ENCODE measurements around the gene NDUFC2.
"Not testable (repeated sequence)": the region's sequence is repeated elsewhere in the genome, so short reads cannot be mapped to it uniquely, and the experiment has no call there.

NDUFC2 gene

GRCh38 chr11:78079232-78080083 is at the start of gene NDUFC2:
TSS of gene NDUFC2 (minus strand) at chr11:78079862. CDS start at chr11:78079744, 118 bp downstream.
- in situ Hi-C loops (cut with MboI; ENCODE audit: low sequenced_read_pairs), result no loop called here

GRCh38 chr11:78127403-78127802 is 47.7 kb upstream of the NDUFC2 start:
- in situ Hi-C loops (cut with MboI; ENCODE audit: low sequenced_read_pairs), result no loop called here

GRCh38 chr11:78112582-78113275 is 33.1 kb upstream of the NDUFC2 start:
- in situ Hi-C loops (cut with MboI; ENCODE audit: low sequenced_read_pairs), result no loop called here

- in situ Hi-C loops (cut with MboI; ENCODE audit: low sequenced_read_pairs), result no loop called here
Measured at GRCh38 chr11:78111298-78111697, 31.6 kb upstream of the NDUFC2 start.

- in situ Hi-C loops (cut with MboI; ENCODE audit: low sequenced_read_pairs), result no loop called here
Measured at GRCh38 chr11:78110830-78111229, 31.2 kb upstream of the NDUFC2 start.

GRCh38 chr11:78110351-78110750 is 30.7 kb upstream of the NDUFC2 start:
- in situ Hi-C loops (cut with MboI; ENCODE audit: low sequenced_read_pairs), result no loop called here

- in situ Hi-C loops (cut with MboI; ENCODE audit: low sequenced_read_pairs), result no loop called here
Measured at GRCh38 chr11:78109081-78110015, 29.7 kb upstream of the NDUFC2 start.

- in situ Hi-C loops (cut with MboI; ENCODE audit: low sequenced_read_pairs), result no loop called here
Measured at GRCh38 chr11:78100676-78101472, 21.2 kb upstream of the NDUFC2 start.

- in situ Hi-C loops (cut with MboI; ENCODE audit: low sequenced_read_pairs), result no loop called here
Measured at GRCh38 chr11:78100261-78100660, 20.6 kb upstream of the NDUFC2 start.

GRCh38 chr11:78099666-78100065 is 20.0 kb upstream of the NDUFC2 start:
- in situ Hi-C loops (cut with MboI; ENCODE audit: low sequenced_read_pairs), result no loop called here

GRCh38 chr11:78097666-78098385 is 18.2 kb upstream of the NDUFC2 start:
- in situ Hi-C loops (cut with MboI; ENCODE audit: low sequenced_read_pairs), result no loop called here

- in situ Hi-C loops (cut with MboI; ENCODE audit: low sequenced_read_pairs), result no loop called here
Measured at GRCh38 chr11:78094250-78094649, 14.6 kb upstream of the NDUFC2 start.

- in situ Hi-C loops (cut with MboI; ENCODE audit: low sequenced_read_pairs), result not testable (repeated sequence)
Measured at GRCh38 chr11:78086521-78087074, 6.9 kb upstream of the NDUFC2 start.

GRCh38 chr11:78085972-78086371 is 6.3 kb upstream of the NDUFC2 start:
- in situ Hi-C loops (cut with MboI; ENCODE audit: low sequenced_read_pairs), result no loop called here

- in situ Hi-C loops (cut with MboI; ENCODE audit: low sequenced_read_pairs), result not testable (repeated sequence)
Measured at GRCh38 chr11:78084506-78084905, 4.8 kb upstream of the NDUFC2 start.

- in situ Hi-C loops (cut with MboI; ENCODE audit: low sequenced_read_pairs), result no loop called here
Measured at GRCh38 chr11:78083021-78083420, 3.4 kb upstream of the NDUFC2 start.

- in situ Hi-C loops (cut with MboI; ENCODE audit: low sequenced_read_pairs), result no loop called here
Measured at GRCh38 chr11:78082146-78082545, 2.5 kb upstream of the NDUFC2 start.

GRCh38 chr11:78081583-78081982 is 1.9 kb upstream of the NDUFC2 start:
- in situ Hi-C loops (cut with MboI; ENCODE audit: low sequenced_read_pairs), result no loop called here

- in situ Hi-C loops (cut with MboI; ENCODE audit: low sequenced_read_pairs), result no loop called here
Measured at GRCh38 chr11:78080818-78081495, 1.3 kb upstream of the NDUFC2 start.
